ENCODE measurements around the gene CHMP1A. TPM values are rescaled to one million over a fixed set of nuclear protein-coding genes. Genes with fewer than 3 reads are reported as not detected.

Gene CHMP1A
- total RNA-seq, 1 donor, result 114 TPM

DNA sequence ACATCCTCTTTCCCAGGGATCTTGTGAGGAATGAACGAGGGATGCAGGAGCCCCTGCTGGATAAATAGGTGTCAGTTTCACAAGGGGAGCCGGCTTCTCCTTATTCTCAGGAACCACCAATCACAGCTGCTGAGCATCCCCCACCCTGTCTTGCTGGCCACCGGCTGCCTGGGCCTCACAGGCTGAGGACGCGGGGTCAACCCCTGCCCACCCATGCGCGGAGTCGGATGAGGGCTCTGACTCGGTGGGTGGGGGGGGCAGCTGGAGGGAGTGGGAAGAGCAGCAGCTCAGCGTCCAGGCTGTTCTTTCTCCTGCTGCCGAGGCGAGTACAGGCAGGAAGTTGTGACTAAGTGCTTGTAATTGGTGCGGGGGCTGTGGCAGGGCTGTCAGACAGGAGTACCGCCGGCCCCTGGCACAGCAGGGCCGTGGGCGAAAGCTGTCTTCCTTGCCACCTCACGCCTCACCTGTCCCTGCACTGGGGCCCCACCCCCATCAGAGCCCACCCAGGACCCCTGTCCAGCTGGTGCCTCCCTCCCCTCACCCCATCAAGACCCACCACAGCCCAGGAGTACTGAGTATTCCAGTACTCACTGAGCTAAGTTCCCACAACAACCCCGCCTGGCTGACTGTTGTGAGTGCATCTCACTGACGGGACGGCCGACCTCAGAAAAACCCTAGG is 55.1 kb downstream of the CHMP1A start:
- no peak overlapping the region for H3K4me3 ChIP-seq (ENCODE audit: low read depth, low read length)
- peak; percentile 83 for DNase-seq (ENCODE audit: low read depth)
- TF ChIP-seq, protein P1, sequence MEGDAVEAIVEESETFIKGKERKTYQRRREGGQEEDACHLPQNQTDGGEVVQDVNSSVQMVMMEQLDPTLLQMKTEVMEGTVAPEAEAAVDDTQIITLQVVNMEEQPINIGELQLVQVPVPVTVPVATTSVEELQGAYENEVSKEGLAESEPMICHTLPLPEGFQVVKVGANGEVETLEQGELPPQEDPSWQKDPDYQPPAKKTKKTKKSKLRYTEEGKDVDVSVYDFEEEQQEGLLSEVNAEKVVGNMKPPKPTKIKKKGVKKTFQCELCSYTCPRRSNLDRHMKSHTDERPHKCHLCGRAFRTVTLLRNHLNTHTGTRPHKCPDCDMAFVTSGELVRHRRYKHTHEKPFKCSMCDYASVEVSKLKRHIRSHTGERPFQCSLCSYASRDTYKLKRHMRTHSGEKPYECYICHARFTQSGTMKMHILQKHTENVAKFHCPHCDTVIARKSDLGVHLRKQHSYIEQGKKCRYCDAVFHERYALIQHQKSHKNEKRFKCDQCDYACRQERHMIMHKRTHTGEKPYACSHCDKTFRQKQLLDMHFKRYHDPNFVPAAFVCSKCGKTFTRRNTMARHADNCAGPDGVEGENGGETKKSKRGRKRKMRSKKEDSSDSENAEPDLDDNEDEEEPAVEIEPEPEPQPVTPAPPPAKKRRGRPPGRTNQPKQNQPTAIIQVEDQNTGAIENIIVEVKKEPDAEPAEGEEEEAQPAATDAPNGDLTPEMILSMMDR (IDR thresholded peaks at IDR 0.05; ENCODE audit: insufficient read depth, low read depth, low read length), result no peak

DNA sequence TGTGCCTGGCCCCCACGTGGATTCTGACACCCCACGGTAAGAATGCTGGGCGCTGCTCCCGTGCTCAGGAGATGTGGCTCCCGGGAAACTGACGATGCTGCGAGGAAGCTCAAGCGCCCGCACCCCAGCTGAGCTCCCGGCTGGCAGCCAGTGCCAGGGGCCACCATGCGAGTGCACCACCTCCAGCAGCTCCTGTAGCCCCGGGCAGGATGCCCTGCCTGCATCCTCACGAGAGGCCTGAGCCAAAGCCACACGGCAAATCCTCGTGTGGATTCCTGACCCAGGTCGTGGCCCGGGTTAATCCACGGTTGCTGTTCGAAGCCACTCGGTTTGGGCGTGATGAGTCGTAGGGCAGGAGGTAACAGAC is 55.6 kb downstream of the CHMP1A start:
- DNase-seq (ENCODE audit: low read depth), result no peak
- TF ChIP-seq, protein P1 (IDR thresholded peaks at IDR 0.05; ENCODE audit: insufficient read depth, low read depth, low read length), result no peak
- no peak overlapping the region for H3K4me3 ChIP-seq (ENCODE audit: low read depth, low read length)

DNA sequence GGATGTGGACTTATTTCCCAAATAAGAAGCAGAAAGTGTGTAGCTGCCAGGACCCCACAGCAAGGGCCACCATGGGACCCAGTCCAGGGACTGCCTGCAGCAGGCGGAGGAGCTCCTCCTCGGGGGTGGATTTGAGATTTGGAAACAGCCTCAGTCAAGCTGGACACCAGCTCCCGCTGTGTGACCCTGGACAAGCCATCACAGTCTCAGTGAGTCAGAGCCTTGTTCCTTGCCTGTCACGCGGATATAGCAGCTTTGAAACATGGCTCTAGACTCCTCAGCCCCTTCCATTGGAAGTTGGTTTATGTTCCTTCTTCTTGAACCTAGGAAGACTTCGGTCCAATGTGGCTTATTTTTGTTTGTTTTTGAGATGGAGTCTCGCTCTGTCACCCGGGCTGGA is 56.6 kb downstream of the CHMP1A start:
- TF ChIP-seq, protein P1 (IDR thresholded peaks at IDR 0.05; ENCODE audit: insufficient read depth, low read depth, low read length), result no peak
- no peak for DNase-seq (ENCODE audit: low read depth)

DNA sequence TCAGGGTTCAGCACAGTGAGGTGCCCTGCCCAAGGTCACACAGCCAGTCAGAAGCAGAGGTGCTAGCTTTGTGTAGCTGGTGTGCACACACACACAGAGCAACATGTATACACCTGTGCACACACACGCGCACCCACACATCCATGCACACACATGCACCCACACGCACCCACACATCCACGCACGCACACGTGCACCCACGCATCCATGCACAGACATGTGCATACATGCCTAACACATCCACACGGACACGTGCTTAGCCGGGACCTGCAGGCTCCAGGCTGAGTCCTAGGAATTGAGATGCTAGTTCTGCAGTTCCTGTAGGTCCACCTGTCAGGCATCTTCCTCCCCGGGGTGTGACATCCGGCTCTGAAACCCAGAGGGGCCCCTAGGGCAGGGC is 57.1 kb downstream of the CHMP1A start:
- no peak for DNase-seq (ENCODE audit: low read depth)
- TF ChIP-seq, protein P1 (IDR thresholded peaks at IDR 0.05; ENCODE audit: insufficient read depth, low read depth, low read length), result no peak
- no peak overlapping the region for H3K4me3 ChIP-seq (ENCODE audit: low read depth, low read length)

More for the DNA sequence above, 56.6 kb downstream of the CHMP1A start:
- no peak overlapping the region for H3K4me3 ChIP-seq (ENCODE audit: low read depth, low read length)

DNA sequence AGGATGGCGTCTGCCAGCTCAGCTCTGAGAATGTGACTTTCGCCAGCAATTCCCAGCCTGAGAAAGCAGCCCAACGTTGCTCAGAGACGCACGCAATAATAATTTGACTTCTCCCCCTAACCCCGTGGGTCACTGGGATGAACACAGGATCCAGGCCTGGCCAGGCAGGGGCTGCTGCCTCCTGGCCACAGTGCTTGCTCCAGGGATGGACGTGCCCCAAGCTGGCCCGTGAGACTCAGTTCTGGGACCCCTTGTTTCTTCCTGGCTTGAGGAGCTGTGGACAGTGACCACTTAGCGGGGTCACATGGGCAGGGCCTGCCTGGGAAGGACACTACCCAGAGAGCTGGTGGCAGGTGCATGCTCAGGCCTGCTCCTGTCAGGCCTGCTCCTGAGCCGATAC is 57.6 kb downstream of the CHMP1A start:
- no peak overlapping the region for H3K4me3 ChIP-seq (ENCODE audit: low read depth, low read length)
- DNase-seq (ENCODE audit: low read depth), result no peak
- TF ChIP-seq, protein P1 (IDR thresholded peaks at IDR 0.05; ENCODE audit: insufficient read depth, low read depth, low read length), result no peak

DNA sequence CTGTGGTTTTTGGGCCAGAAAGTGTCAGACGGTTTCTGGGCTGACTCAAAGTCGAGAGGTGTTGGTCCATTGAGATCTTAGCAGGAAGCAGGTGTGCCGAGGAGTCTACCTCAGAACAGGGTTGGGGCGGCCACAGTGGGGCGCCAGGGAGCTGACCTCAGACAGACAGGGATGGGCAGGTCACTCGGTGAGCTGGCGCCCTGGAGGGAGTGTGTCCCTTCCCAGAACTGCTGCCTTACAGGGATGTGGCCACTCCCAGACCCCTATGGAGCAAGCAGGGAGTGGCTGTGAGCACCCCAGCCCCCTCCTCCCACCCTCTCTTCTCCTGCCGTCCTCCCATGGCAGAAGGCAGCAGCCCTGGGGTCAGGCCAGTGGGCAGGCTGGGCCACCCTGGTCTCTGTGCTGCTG is 58.1 kb downstream of the CHMP1A start:
- H3K4me3 ChIP-seq (ENCODE audit: low read depth, low read length), result no peak overlapping the region
- DNase-seq (ENCODE audit: low read depth), result no peak
- TF ChIP-seq, protein P1 (IDR thresholded peaks at IDR 0.05; ENCODE audit: insufficient read depth, low read depth, low read length), result peak; percentile 25

DNA sequence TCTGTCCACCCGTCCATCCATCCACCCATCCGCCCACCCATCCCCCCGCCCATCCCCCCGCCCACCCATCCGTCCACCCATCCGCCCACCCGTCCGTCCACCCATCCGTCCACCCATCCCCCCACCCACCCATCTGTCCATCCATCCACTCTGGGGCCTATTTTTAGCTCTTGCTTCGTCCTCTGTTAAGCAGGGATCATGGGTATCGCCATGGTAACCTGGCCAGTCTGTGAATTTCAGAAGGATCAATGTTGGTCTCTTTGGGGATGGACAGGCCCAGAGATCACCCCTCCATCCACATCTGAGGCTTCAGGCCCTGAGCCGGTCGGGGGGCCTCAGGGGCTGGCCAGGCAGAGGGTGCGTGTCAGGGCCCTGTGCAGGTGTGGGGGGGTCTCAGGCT is 59.3 kb downstream of the CHMP1A start:
- no peak overlapping the region for H3K4me3 ChIP-seq (ENCODE audit: low read depth, low read length)
- TF ChIP-seq, protein P1 (IDR thresholded peaks at IDR 0.05; ENCODE audit: insufficient read depth, low read depth, low read length), result no peak
- DNase-seq (ENCODE audit: low read depth), result no peak
